Measurements from ENCODE around the gene SLC6A3. TPM values are rescaled to one million over a fixed set of nuclear protein-coding genes. Genes with fewer than 3 reads are reported as not detected.

Gene SLC6A3
- total RNA-seq, 2 donors from 2014 or later: not detected

GRCh38 chr5:1436681-1437080 lies 8.6 kb downstream of the SLC6A3 start:
- no peak overlapping the region for H3K4me3 ChIP-seq
- intact Hi-C loops (cut with DNase I): no loop called here
- no peak overlapping the region for H3K27ac ChIP-seq
- H3K36me3 ChIP-seq: no peaks in the 10 kb centered on the region
- DNase-seq: no peak
- no peaks in the 10 kb centered on the region for H3K9me3 ChIP-seq
- H3K27me3 ChIP-seq: no peaks in the 10 kb centered on the region
- H3K4me1 ChIP-seq: no peaks in the 10 kb centered on the region
- no peak overlapping the region for H3K9ac ChIP-seq (ENCODE audit: low read depth in 2 of 2, low read length in 2 of 2)
- no peak for TF ChIP-seq CTCF (IDR thresholded peaks at IDR 0.05)

- TF ChIP-seq CTCF (IDR thresholded peaks at IDR 0.05): no peak
- intact Hi-C loops (cut with DNase I): no loop called here
- H3K9me3 ChIP-seq: no peaks in the 10 kb centered on the region
- H3K4me1 ChIP-seq: no peaks in the 10 kb centered on the region
- H3K4me3 ChIP-seq: no peak overlapping the region
- H3K36me3 ChIP-seq: no peaks in the 10 kb centered on the region
- no peak overlapping the region for H3K27ac ChIP-seq
- no peaks in the 10 kb centered on the region for H3K27me3 ChIP-seq
- no peak for DNase-seq
- H3K9ac ChIP-seq (ENCODE audit: low read depth in 2 of 2, low read length in 2 of 2): no peak overlapping the region
Observed at GRCh38 chr5:1436036-1436435, 9.2 kb downstream of the SLC6A3 start.

DNA sequence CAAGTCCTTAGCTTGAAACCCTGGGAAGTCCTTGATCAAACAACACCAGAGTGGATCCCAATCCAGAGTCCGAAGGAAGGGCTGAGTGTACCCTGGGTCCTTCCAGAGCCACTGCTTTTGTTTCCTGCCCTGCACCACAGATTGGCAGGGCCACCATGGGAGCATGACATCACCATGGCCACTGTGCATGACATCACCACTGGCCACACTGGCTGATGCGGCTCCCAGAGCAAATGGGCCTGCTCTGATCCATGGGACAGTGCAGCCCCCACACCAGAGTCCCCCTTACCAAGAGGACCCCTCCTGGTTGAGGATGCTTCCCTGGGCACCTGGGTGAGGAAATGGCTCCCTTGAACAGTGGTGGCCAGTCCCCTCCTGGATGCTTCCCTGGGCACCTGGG lies 9.9 kb downstream of the SLC6A3 start:
- Histone ChIP-seq H3K9me3 (no peaks in the 10 kb centered on the region), H3K4me1 (no peaks in the 10 kb centered on the region), H3K27me3 (no peaks in the 10 kb centered on the region), H3K36me3 (no peaks in the 10 kb centered on the region), H3K27ac (no peak overlapping the region), H3K4me3 (no peak overlapping the region), H3K9ac (ENCODE audit: low read depth in 2 of 2, low read length in 2 of 2) (no peak overlapping the region)
- TF ChIP-seq CTCF (IDR thresholded peaks at IDR 0.05): no peak
- DNase-seq: no peak
- intact Hi-C loops (cut with DNase I): no loop called here

GRCh38 chr5:1432296-1432695 lies 12.9 kb downstream of the SLC6A3 start:
- DNase-seq: no peak
- H3K9ac ChIP-seq (ENCODE audit: low read depth in 2 of 2, low read length in 2 of 2): no peak overlapping the region

GRCh38 chr5:1431896-1432295 lies 13.3 kb downstream of the SLC6A3 start:
- H3K36me3 ChIP-seq: no peaks in the 10 kb centered on the region
- DNase-seq: no peak
- no peak overlapping the region for H3K9ac ChIP-seq (ENCODE audit: low read depth in 2 of 2, low read length in 2 of 2)
- H3K4me3 ChIP-seq: no peak overlapping the region
- TF ChIP-seq CTCF (IDR thresholded peaks at IDR 0.05): no peak
- intact Hi-C loops (cut with DNase I): no loop called here
- H3K9me3 ChIP-seq: no peaks in the 10 kb centered on the region
- H3K4me1 ChIP-seq: no peaks in the 10 kb centered on the region
- H3K27me3 ChIP-seq: no peaks in the 10 kb centered on the region
- H3K27ac ChIP-seq: no peak overlapping the region

More at GRCh38 chr5:1432296-1432695, 12.9 kb downstream of the SLC6A3 start:
- Histone ChIP-seq H3K4me3 (no peak overlapping the region), H3K4me1 (no peaks in the 10 kb centered on the region), H3K36me3 (no peaks in the 10 kb centered on the region), H3K27me3 (no peaks in the 10 kb centered on the region), H3K27ac (no peak overlapping the region), H3K9me3 (no peaks in the 10 kb centered on the region)
- intact Hi-C loops (cut with DNase I): no loop called here
- no peak for TF ChIP-seq CTCF (IDR thresholded peaks at IDR 0.05)
